K562 (cell line): Measurements from ENCODE around the gene JUND. TPM values are rescaled to one million over a fixed set of nuclear protein-coding genes. Genes with fewer than 3 reads are reported as not detected.
A peak's percentile ranks its signal among the peaks of the same experiment; 100 is the strongest.

Experiments
- C11orf30 ChIP-seq: fragments of 450-650 bp; IDR thresholded peaks from 2 replicates; pipeline ENCODE4 v1.6.1; 2016; ENCODE audit warnings: low read depth, mild to moderate bottlenecking
- CEBPB ChIP-seq: fragments of 450-650 bp; IDR thresholded peaks from 2 replicates; pipeline ENCODE4 v1.6.1; 2016; ENCODE audit warnings: missing genetic modification characterization, missing compliant biosample characterization
- DPF2 ChIP-seq: fragments of 450-650 bp; IDR thresholded peaks from 2 replicates; pipeline ENCODE4 v1.6.1; 2016
- FOXJ3 ChIP-seq: sonication (generic); formaldehyde crosslinking; IDR thresholded peaks from 2 replicates; pipeline ENCODE4 v1.4.0; 2020; ENCODE audit warnings: mild to moderate bottlenecking, missing genetic modification reagents
- LARP7 ChIP-seq: fragments of 450-650 bp; IDR thresholded peaks from 2 replicates; pipeline ENCODE4 v1.6.1; 2016
- MCM7 ChIP-seq, 2 experiments: fragments of 450-650 bp; IDR thresholded peaks; 2 replicates each; pipeline ENCODE4 v1.6.1; 2016 to 2018
- NFIX ChIP-seq: fragments of 250-450 bp; sonication (Bioruptor Pico); IDR thresholded peaks from 2 replicates; pipeline ENCODE4 v1.4.0; 2020; ENCODE audit warnings: low read depth, mild to moderate bottlenecking, moderate library complexity
- NR2F6 ChIP-seq: fragments of 450-650 bp; formaldehyde crosslinking; IDR thresholded peaks from 2 replicates; pipeline ENCODE4 v1.4.0; 2020; ENCODE audit warnings: mild to moderate bottlenecking
- NR3C1 ChIP-seq: sonication (generic); formaldehyde crosslinking; IDR thresholded peaks from 2 replicates; pipeline ENCODE4 v1.8.1; 2022; ENCODE audit warnings: missing genetic modification reagents
- RAD21 ChIP-seq, 2 experiments: fragments of 250-450 bp in 1 of 2; fragments of 450-650 bp in 1 of 2; sonication (Bioruptor Pico) in 1 of 2; formaldehyde crosslinking in 1 of 2; IDR thresholded peaks in 1 of 2; conservative IDR thresholded peaks in 1 of 2; 2 replicates each; pipeline versions ENCODE4 v1.4.0 to v1.8.0; 2020 to 2022; ENCODE audit warnings: mild to moderate bottlenecking in 2 of 2, moderate library complexity in 1 of 2
- SUPT5H ChIP-seq: fragments of 450-650 bp; IDR thresholded peaks from 2 replicates; pipeline ENCODE4 v1.6.1; 2016
- ZNF124 ChIP-seq: sonication (generic); formaldehyde crosslinking; IDR thresholded peaks from 2 replicates; pipeline ENCODE4 v1.8.1; 2022; ENCODE audit warnings: missing genetic modification reagents
- ZNF146 ChIP-seq: IDR thresholded peaks from one replicate; pipeline ENCODE4 v1.6.1; 2018; ENCODE audit warnings: missing compliant biosample characterization; ENCODE audit not compliant: unreplicated experiment
- ZNF23 ChIP-seq: fragments of 250-450 bp; sonication (Bioruptor Pico); IDR thresholded peaks from 2 replicates; pipeline ENCODE4 v1.4.0; 2020; ENCODE audit warnings: mild to moderate bottlenecking
- ZNF239 ChIP-seq: fragments of 250-450 bp; sonication (Bioruptor Pico); IDR thresholded peaks from 2 replicates; pipeline ENCODE4 v1.4.0; 2020; ENCODE audit warnings: mild to moderate bottlenecking
- ZNF324 ChIP-seq: fragments of 250-450 bp; sonication (Bioruptor Pico); IDR thresholded peaks from 2 replicates; pipeline ENCODE4 v1.4.0; 2020; ENCODE audit warnings: mild to moderate bottlenecking
- ZNF512 ChIP-seq: IDR thresholded peaks from 2 replicates; pipeline ENCODE4 v1.6.1; 2016; ENCODE audit warnings: missing genetic modification characterization, missing compliant biosample characterization
- polyA plus RNA-seq, 8 experiments: library from polyadenylated mRNA; depleted of rRNA in 4 of 8; stranded (reverse) in 5 of 8; unstranded in 3 of 8; fragments of >200 nt; fragmentation: Nextera tagmentation in 2 of 8; fragmentation: Illumina TruSeq in 1 of 8; extraction: Ambion mirVana in 2 of 8; extraction: Trizol in 1 of 8; gene quantifications; 2 replicates each; pipeline versions ENCODE4 v1.2.1 to v1.2.3, GENCODE V29; 2011 to 2014; ENCODE audit warnings: inconsistent platforms in 1 of 8, missing spikeins in 1 of 8
- total RNA-seq, 7 experiments: library from RNA; depleted of rRNA in 6 of 7; stranded (reverse); fragments of >200 nt in 6 of 7; fragmentation: Illumina TruSeq in 2 of 7; extraction: Trizol in 2 of 7; gene quantifications; 2 replicates each; pipeline versions ENCODE4 v1.2.1 to v1.2.3, GENCODE V29; 2011 to 2021; ENCODE audit warnings: low replicate concordance in 1 of 7
- TF ChIP-seq, protein P1 (sequence below): sonication (generic); formaldehyde crosslinking; IDR thresholded peaks from 2 replicates; pipeline ENCODE4 v1.5.0; 2020; ENCODE audit warnings: missing genetic modification reagents
- TF ChIP-seq, protein P2 (sequence below): fragments of 250-450 bp; sonication (Bioruptor Pico); IDR thresholded peaks from 2 replicates; pipeline ENCODE4 v1.8.0; 2022; ENCODE audit warnings: inconsistent platforms
- TF ChIP-seq, protein P3 (sequence below), 2 experiments: fragments of 450-650 bp in 1 of 2; sonication (generic) in 1 of 2; formaldehyde crosslinking; conservative IDR thresholded peaks; 2 replicates each; pipeline versions ENCODE4 v1.4.0 to v1.8.1; 2020 to 2022; ENCODE audit warnings: mild to moderate bottlenecking in 1 of 2, missing genetic modification reagents in 1 of 2
- TF ChIP-seq, protein P4 (sequence below), 3 experiments: fragments of 200-800 bp in 1 of 3; sonication (Bioruptor generic) in 1 of 3; sonication (generic) in 1 of 3; formaldehyde crosslinking in 1 of 3; IDR thresholded peaks; 2 replicates each; pipeline versions ENCODE4 v1.6.1 to v1.8.0; 2016 to 2022; ENCODE audit warnings: mild to moderate bottlenecking in 2 of 3, missing compliant biosample characterization in 2 of 3, missing genetic modification characterization in 2 of 3, missing genetic modification reagents in 1 of 3

The JUND gene
- total and polyA plus RNA-seq, 9 of the 15 experiments (the other 6 are each of a cell fraction or from before 2014, with no cell fraction given) = 6.4 to 286 (median 42.3) TPM

DNA sequence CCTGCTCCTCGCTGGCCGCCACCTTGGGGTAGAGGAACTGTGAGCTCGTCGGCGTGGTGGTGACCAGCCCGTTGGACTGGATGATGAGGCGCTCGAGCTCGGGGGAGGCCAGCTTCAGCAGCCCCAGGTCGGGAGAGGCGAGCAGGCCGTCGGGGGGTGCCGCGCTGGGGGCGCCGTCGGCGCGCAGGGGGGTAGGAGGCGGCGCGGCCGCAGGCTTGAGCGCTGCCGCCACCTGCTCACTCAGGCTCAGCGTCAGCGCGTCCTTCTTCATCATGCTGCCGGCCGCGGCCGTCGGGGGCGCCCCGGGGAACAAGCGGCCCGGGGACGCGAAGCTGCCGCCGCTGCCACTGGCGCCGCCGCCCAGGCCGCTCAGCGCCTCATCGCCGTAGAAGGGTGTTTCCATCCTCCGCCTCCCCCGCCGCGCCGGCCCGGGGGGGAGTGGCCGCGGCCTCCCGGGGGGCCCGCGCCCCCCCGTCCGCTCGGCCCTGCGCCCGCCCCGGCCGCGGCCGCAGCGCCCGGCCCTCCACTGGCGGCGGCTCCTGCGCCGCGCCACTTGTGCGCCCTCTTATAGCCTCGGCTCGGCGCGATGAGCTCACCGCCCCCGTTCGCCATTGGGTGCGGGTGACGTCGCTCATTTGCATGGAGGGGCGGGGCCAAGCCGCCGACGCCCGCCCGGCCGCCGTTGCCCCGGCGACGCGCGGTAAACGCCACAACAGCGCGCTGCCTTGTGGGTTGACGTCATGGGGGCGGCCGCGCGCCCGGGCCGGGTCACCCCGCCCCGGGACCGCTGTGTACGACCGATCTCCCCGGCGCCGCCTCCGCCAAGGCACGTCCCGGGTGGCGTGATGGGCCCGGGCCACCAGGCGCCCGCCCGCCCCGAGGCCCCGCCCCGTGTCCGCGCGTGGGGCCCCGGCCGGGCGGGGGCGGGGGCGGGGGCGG, at the start of gene JUND (continued):
- no peak for TF ChIP-seq ZNF512
- TF ChIP-seq DPF2 = no peak
- TF ChIP-seq SUPT5H = no peak
- TF ChIP-seq NFIX = no peak
- TF ChIP-seq FOXJ3 (CRISPR knock-in tag) = peak; percentile 100
- TF ChIP-seq ZNF324 (CRISPR knock-in tag) = no peak
- TF ChIP-seq MCM7 (IDR thresholded peaks at IDR 0.05) = no peak
- TF ChIP-seq NR3C1 (CRISPR knock-in tag) = peak; percentile 68; the same call in 1 of the 2 replicates
- TF ChIP-seq NR2F6 = peak; percentile 56; the same call in 1 of the 2 replicates
- TF ChIP-seq, protein P1, sequence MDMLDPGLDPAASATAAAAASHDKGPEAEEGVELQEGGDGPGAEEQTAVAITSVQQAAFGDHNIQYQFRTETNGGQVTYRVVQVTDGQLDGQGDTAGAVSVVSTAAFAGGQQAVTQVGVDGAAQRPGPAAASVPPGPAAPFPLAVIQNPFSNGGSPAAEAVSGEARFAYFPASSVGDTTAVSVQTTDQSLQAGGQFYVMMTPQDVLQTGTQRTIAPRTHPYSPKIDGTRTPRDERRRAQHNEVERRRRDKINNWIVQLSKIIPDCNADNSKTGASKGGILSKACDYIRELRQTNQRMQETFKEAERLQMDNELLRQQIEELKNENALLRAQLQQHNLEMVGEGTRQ = no peak
- TF ChIP-seq, protein P2, sequence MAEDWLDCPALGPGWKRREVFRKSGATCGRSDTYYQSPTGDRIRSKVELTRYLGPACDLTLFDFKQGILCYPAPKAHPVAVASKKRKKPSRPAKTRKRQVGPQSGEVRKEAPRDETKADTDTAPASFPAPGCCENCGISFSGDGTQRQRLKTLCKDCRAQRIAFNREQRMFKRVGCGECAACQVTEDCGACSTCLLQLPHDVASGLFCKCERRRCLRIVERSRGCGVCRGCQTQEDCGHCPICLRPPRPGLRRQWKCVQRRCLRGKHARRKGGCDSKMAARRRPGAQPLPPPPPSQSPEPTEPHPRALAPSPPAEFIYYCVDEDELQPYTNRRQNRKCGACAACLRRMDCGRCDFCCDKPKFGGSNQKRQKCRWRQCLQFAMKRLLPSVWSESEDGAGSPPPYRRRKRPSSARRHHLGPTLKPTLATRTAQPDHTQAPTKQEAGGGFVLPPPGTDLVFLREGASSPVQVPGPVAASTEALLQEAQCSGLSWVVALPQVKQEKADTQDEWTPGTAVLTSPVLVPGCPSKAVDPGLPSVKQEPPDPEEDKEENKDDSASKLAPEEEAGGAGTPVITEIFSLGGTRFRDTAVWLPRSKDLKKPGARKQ (CRISPR knock-in tag) = no peak
- no peak for TF ChIP-seq CEBPB (tag)
- TF ChIP-seq, protein P3, sequence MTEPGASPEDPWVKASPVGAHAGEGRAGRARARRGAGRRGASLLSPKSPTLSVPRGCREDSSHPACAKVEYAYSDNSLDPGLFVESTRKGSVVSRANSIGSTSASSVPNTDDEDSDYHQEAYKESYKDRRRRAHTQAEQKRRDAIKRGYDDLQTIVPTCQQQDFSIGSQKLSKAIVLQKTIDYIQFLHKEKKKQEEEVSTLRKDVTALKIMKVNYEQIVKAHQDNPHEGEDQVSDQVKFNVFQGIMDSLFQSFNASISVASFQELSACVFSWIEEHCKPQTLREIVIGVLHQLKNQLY (CRISPR knock-in tag; conservative IDR thresholded peaks at IDR 0.05) = 0 out of 4 replicates have a peak, but pooled peaks have one; percentile 11 to 57
- TF ChIP-seq, protein P4, sequence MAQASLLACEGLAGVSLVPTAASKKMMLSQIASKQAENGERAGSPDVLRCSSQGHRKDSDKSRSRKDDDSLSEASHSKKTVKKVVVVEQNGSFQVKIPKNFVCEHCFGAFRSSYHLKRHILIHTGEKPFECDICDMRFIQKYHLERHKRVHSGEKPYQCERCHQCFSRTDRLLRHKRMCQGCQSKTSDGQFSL (CRISPR knock-in tag; IDR thresholded peaks at IDR 0.05) = peak; percentile 19; the same call in 1 of the 2 replicates
- TF ChIP-seq, protein P4 (tag; IDR thresholded peaks at IDR 0.05) = peak in 1 of 2 experiments; percentile 67; a peak in 1 of 4 replicates
- no peak for TF ChIP-seq ZNF23
- no peak for TF ChIP-seq ZNF146
- TF ChIP-seq C11orf30 = no peak
- TF ChIP-seq ZNF124 (CRISPR knock-in tag) = no peak
- no peak for TF ChIP-seq LARP7
- no peak for TF ChIP-seq ZNF239 (CRISPR knock-in tag)
- 0 out of 4 replicates have a peak, but pooled peaks of 1 of the 2 experiments have one; percentile 19 for TF ChIP-seq RAD21 (CRISPR knock-in tag; conservative IDR thresholded peaks at IDR 0.05 in 1 of 2, IDR thresholded peaks at IDR 0.05 in 1 of 2)
